HEK293 (cell line): Measurements from ENCODE around the gene SLC46A2.

Source experiments
- CTCF ChIA-PET: fragments of 350-600 bp; formaldehyde crosslinking; extraction: SDS; loops from one replicate; lab custom pipeline; 2021; ENCODE audit warnings: antibody characterized with exemption; lab: Yijun Ruan, JAX
- POLR2A ChIA-PET: fragments of 300-600 bp; formaldehyde crosslinking; extraction: SDS; loops from one replicate; lab custom pipeline; 2020; ENCODE audit warnings: antibody characterized with exemption, inconsistent platforms; lab: Yijun Ruan, JAX
- H3K27ac ChIP-seq: fragments of 200-500 bp; sonication (Bioruptor generic); 2 replicates; pipeline ENCODE4 v1.5.1; 2014; ENCODE audit warnings: low read depth, low read length, control low read depth, inconsistent platforms; ENCODE audit errors: extremely low read depth
- H3K36me3 ChIP-seq, 2 experiments: fragments of 200-500 bp in 1 of 2; sonication (Bioruptor generic) in 1 of 2; 1 replicate in 1 of 2; 2 replicates in 1 of 2; pipeline ENCODE4 v1.5.1; 2014 to 2017; ENCODE audit warnings: inconsistent platforms in 2 of 2, low read length in 2 of 2; ENCODE audit not compliant: control insufficient read depth in 2 of 2, insufficient read depth in 1 of 2
- H3K4me1 ChIP-seq: fragments of 200-500 bp; sonication (Bioruptor generic); 2 replicates; pipeline ENCODE4 v1.5.1; 2014; ENCODE audit warnings: mild to moderate bottlenecking, low read length, inconsistent platforms; ENCODE audit not compliant: control insufficient read depth, insufficient read depth
- H3K4me3 ChIP-seq: 2 replicates; pipeline ENCODE4 v1.5.1; 2011; ENCODE audit warnings: low read depth, mild to moderate bottlenecking, control low read depth, low read length, moderate library complexity
- H3K9me3 ChIP-seq: fragments of 200-500 bp; sonication (Bioruptor generic); 2 replicates; pipeline ENCODE4 v1.5.1; 2014; ENCODE audit warnings: low read depth, low read length, inconsistent platforms; ENCODE audit not compliant: control insufficient read depth, insufficient read depth
- EGR2 ChIP-seq: fragments of 450-650 bp; formaldehyde crosslinking; IDR thresholded peaks from 2 replicates; pipeline ENCODE4 v1.5.1; 2016; ENCODE audit warnings: low read depth, missing biosample characterization, missing genetic modification characterization
- GLI2 ChIP-seq: fragments of 450-650 bp; formaldehyde crosslinking; IDR thresholded peaks from 2 replicates; pipeline ENCODE4; 2017; ENCODE audit warnings: missing biosample characterization, missing genetic modification characterization, low read depth, borderline replicate concordance
- HOXA7 ChIP-seq: sonication (generic); formaldehyde crosslinking; IDR thresholded peaks from 2 replicates; pipeline ENCODE4 v1.8.1; 2022; ENCODE audit warnings: missing genetic modification reagents, borderline replicate concordance
- KLF8 ChIP-seq: fragments of 450-650 bp; formaldehyde crosslinking; IDR thresholded peaks from 2 replicates; pipeline ENCODE4 v1.5.1; 2016; ENCODE audit warnings: missing biosample characterization, missing genetic modification characterization
- SP3 ChIP-seq: fragments of 450-650 bp; formaldehyde crosslinking; IDR thresholded peaks from 2 replicates; pipeline ENCODE4 v1.5.1; 2016; ENCODE audit warnings: missing biosample characterization, missing genetic modification characterization
- YY1 ChIP-seq: fragments of 450-650 bp; formaldehyde crosslinking; IDR thresholded peaks from 2 replicates; pipeline ENCODE4 v1.5.1; 2018; ENCODE audit warnings: missing biosample characterization, missing genetic modification characterization
- ZBTB1 ChIP-seq: fragments of 450-650 bp; formaldehyde crosslinking; IDR thresholded peaks from 2 replicates; pipeline ENCODE4 v1.5.1; 2016; ENCODE audit warnings: missing biosample characterization, missing genetic modification characterization
- ZBTB10 ChIP-seq: fragments of 450-650 bp; formaldehyde crosslinking; IDR thresholded peaks from 2 replicates; pipeline ENCODE4 v1.5.1; 2016; ENCODE audit warnings: missing biosample characterization, missing genetic modification characterization
- ZBTB44 ChIP-seq: fragments of 450-650 bp; IDR thresholded peaks from 2 replicates; pipeline ENCODE4 v1.5.1; 2018; ENCODE audit warnings: missing biosample characterization, mild to moderate bottlenecking, missing genetic modification characterization
- ZBTB8A ChIP-seq: fragments of 450-650 bp; formaldehyde crosslinking; IDR thresholded peaks from 2 replicates; pipeline ENCODE4 v1.5.1; 2016; ENCODE audit warnings: missing biosample characterization, missing genetic modification characterization
- ZFHX2 ChIP-seq: fragments of 450-650 bp; formaldehyde crosslinking; conservative IDR thresholded peaks from 2 replicates; pipeline ENCODE4 v1.5.1; 2016; ENCODE audit warnings: missing biosample characterization, missing genetic modification characterization
- ZNF112 ChIP-seq: fragments of 450-650 bp; formaldehyde crosslinking; IDR thresholded peaks from 2 replicates; pipeline ENCODE4 v1.5.0; 2017; ENCODE audit warnings: missing biosample characterization, missing genetic modification characterization
- ZNF132 ChIP-seq: fragments of 450-650 bp; formaldehyde crosslinking; IDR thresholded peaks from 2 replicates; pipeline ENCODE4 v1.5.1; 2017; ENCODE audit warnings: missing biosample characterization, missing genetic modification characterization, borderline replicate concordance
- ZNF19 ChIP-seq: fragments of 450-650 bp; formaldehyde crosslinking; IDR thresholded peaks from 2 replicates; pipeline ENCODE4; 2016; ENCODE audit warnings: missing biosample characterization, missing genetic modification characterization, low read depth
- ZNF214 ChIP-seq: fragments of 450-650 bp; formaldehyde crosslinking; IDR thresholded peaks from 2 replicates; pipeline ENCODE4 v1.5.1; 2017; ENCODE audit warnings: missing biosample characterization, mild to moderate bottlenecking, missing genetic modification characterization, borderline replicate concordance
- ZNF24 ChIP-seq: fragments of 450-650 bp; formaldehyde crosslinking; IDR thresholded peaks from 2 replicates; pipeline ENCODE4 v1.5.1; 2016; ENCODE audit warnings: missing biosample characterization, missing genetic modification characterization
- ZNF37A ChIP-seq: fragments of 450-650 bp; IDR thresholded peaks from 2 replicates; pipeline ENCODE4 v1.5.1; 2018; ENCODE audit warnings: missing biosample characterization, missing genetic modification characterization
- ZNF544 ChIP-seq: fragments of 450-650 bp; formaldehyde crosslinking; IDR thresholded peaks from 2 replicates; pipeline ENCODE4 v1.5.0; 2017; ENCODE audit warnings: missing biosample characterization, missing genetic modification characterization
- ZNF585B ChIP-seq: fragments of 450-650 bp; formaldehyde crosslinking; IDR thresholded peaks from 2 replicates; pipeline ENCODE4 v1.5.1; 2016; ENCODE audit warnings: missing biosample characterization, missing genetic modification characterization
- ZNF830 ChIP-seq: fragments of 450-650 bp; IDR thresholded peaks from 2 replicates; pipeline ENCODE4 v1.5.0; 2018; ENCODE audit warnings: missing biosample characterization, missing genetic modification characterization, low read depth, mild to moderate bottlenecking, moderate library complexity
- ZXDB ChIP-seq: fragments of 450-650 bp; formaldehyde crosslinking; IDR thresholded peaks from 2 replicates; pipeline ENCODE4 v1.5.1; 2016; ENCODE audit warnings: missing biosample characterization, missing genetic modification characterization
- TF ChIP-seq, protein P1 (sequence below): fragments of 450-650 bp; formaldehyde crosslinking; IDR thresholded peaks from 2 replicates; pipeline ENCODE4 v1.5.1; 2016; ENCODE audit warnings: missing biosample characterization, missing genetic modification characterization
- TF ChIP-seq, protein P2 (sequence below): fragments of 450-650 bp; formaldehyde crosslinking; IDR thresholded peaks from 2 replicates; pipeline ENCODE4 v1.5.1; 2016; ENCODE audit warnings: missing biosample characterization, missing genetic modification characterization

SLC46A2 gene

DNA sequence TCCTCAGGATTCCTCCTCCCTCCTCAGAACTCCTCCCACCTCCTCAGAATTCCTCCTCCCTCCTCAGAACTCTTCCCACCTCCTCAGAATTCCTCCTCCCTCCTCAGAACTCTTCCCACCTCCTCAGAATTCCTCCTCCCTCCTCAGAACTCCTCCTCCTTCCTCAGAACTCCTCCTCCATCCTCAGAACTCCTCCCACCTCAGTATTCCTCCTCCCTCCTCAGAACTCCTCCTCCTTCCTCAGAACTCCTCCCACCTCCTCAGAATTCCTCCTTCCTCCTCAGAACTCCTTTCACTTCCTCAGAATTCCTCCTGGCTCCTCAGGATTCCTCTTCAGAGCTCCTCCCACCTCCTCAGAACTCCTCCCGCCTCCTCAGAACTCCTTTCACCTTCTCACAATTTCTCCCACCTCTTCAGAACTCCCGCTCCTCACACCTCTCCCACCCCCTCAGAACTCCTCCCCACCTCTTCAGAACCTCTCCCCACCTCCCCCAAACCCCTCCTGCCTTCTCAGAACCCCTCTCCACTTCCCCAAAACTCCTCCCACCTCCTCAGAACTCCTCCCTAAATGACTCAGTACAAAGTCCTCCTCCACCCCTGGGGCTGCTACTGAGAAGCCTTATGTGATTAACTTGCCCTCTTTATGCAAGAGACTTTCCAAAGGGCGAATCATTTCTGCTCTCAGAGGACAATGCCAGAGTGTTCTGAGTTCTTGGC lies 23.2 kb downstream of the SLC46A2 start (continued):
- TF ChIP-seq, protein P1, sequence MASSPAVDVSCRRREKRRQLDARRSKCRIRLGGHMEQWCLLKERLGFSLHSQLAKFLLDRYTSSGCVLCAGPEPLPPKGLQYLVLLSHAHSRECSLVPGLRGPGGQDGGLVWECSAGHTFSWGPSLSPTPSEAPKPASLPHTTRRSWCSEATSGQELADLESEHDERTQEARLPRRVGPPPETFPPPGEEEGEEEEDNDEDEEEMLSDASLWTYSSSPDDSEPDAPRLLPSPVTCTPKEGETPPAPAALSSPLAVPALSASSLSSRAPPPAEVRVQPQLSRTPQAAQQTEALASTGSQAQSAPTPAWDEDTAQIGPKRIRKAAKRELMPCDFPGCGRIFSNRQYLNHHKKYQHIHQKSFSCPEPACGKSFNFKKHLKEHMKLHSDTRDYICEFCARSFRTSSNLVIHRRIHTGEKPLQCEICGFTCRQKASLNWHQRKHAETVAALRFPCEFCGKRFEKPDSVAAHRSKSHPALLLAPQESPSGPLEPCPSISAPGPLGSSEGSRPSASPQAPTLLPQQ, result no peak
- TF ChIP-seq ZBTB8A (tag by site-specific recombination) (no peak), ZNF214 (tag by site-specific recombination) (no peak), HOXA7 (CRISPR knock-in tag) (no peak), KLF8 (tag by site-specific recombination) (no peak), ZNF585B (tag by site-specific recombination) (no peak), ZNF19 (no peak), GLI2 (no peak), ZNF37A (tag by site-specific recombination) (no peak), SP3 (no peak)
- TF ChIP-seq, protein P2, sequence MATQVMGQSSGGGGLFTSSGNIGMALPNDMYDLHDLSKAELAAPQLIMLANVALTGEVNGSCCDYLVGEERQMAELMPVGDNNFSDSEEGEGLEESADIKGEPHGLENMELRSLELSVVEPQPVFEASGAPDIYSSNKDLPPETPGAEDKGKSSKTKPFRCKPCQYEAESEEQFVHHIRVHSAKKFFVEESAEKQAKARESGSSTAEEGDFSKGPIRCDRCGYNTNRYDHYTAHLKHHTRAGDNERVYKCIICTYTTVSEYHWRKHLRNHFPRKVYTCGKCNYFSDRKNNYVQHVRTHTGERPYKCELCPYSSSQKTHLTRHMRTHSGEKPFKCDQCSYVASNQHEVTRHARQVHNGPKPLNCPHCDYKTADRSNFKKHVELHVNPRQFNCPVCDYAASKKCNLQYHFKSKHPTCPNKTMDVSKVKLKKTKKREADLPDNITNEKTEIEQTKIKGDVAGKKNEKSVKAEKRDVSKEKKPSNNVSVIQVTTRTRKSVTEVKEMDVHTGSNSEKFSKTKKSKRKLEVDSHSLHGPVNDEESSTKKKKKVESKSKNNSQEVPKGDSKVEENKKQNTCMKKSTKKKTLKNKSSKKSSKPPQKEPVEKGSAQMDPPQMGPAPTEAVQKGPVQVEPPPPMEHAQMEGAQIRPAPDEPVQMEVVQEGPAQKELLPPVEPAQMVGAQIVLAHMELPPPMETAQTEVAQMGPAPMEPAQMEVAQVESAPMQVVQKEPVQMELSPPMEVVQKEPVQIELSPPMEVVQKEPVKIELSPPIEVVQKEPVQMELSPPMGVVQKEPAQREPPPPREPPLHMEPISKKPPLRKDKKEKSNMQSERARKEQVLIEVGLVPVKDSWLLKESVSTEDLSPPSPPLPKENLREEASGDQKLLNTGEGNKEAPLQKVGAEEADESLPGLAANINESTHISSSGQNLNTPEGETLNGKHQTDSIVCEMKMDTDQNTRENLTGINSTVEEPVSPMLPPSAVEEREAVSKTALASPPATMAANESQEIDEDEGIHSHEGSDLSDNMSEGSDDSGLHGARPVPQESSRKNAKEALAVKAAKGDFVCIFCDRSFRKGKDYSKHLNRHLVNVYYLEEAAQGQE (tag by site-specific recombination), result no peak

- ChIA-PET CTCF (no interaction called here), POLR2A (interaction anchor here (0.8 kb wide), 1 partner anchor 17 kb away, joined by 3 read pairs; no protein-coding TSS in a partner anchor)
- no peak overlapping the region for H3K4me3 ChIP-seq
- TF ChIP-seq ZBTB44 (tag by site-specific recombination) (no peak), ZFHX2 (tag by site-specific recombination) (peak; percentile 53), ZBTB1 (tag by site-specific recombination) (no peak), EGR2 (tag by site-specific recombination) (peak; percentile 86)
- no peaks in the 10 kb centered on the region for H3K9me3 ChIP-seq
- H3K4me1 ChIP-seq, result no peaks in the 10 kb centered on the region
- no peak overlapping the region for H3K27ac ChIP-seq
- H3K36me3 ChIP-seq, result peaks cover 0 to 42% of the 10 kb centered on the region in 2 experiments; a peak in 2 of 3 replicates
Measured at GRCh38 chr9:112866662-112867274, 23.9 kb downstream of the SLC46A2 start.

- H3K9me3 ChIP-seq, result no peaks in the 10 kb centered on the region
- POLR2A ChIA-PET, result no interaction called here
- CTCF ChIA-PET, result no interaction called here
- no peak overlapping the region for H3K27ac ChIP-seq
- no peak overlapping the region for H3K4me3 ChIP-seq
- H3K4me1 ChIP-seq, result no peaks in the 10 kb centered on the region
- peaks cover 0 to 38% of the 10 kb centered on the region in 2 experiments; a peak in 2 of 3 replicates for H3K36me3 ChIP-seq
- no peak for TF ChIP-seq ZNF544 (tag by site-specific recombination)
- TF ChIP-seq ZXDB (tag by site-specific recombination), result no peak
- TF ChIP-seq ZNF132, result no peak
- peak; percentile 90 for TF ChIP-seq EGR2 (tag by site-specific recombination)
- no peak for TF ChIP-seq ZNF24
- TF ChIP-seq ZBTB10 (tag by site-specific recombination), result no peak
- TF ChIP-seq YY1 (tag by site-specific recombination), result no peak
- no peak for TF ChIP-seq ZNF112 (tag by site-specific recombination)
- no peak for TF ChIP-seq ZNF830 (tag by site-specific recombination)
Measured at GRCh38 chr9:112864982-112865381, 25.7 kb downstream of the SLC46A2 start.
